HG03565 (cell line): ENCODE results near the gene ZNF26.
A peak's percentile ranks its signal among the peaks of the same experiment; 100 is the strongest.
"Not testable (repeated sequence)": the region's sequence is repeated elsewhere in the genome, so short reads cannot be mapped to it uniquely, and the experiment has no call there.

Experiments
- ATAC-seq: cut with Tn5 transposase; IDR thresholded peaks from one replicate; pipeline ENCODE4 v1.9.1; 2021; ENCODE audit warnings: mild to moderate bottlenecking, moderate library complexity; ENCODE audit not compliant: unreplicated experiment

The ZNF26 gene

GRCh38 chr12:132955094-132956010, 30.8 kb upstream of the ZNF26 start:
- peak; percentile 5 for ATAC-seq

DNA sequence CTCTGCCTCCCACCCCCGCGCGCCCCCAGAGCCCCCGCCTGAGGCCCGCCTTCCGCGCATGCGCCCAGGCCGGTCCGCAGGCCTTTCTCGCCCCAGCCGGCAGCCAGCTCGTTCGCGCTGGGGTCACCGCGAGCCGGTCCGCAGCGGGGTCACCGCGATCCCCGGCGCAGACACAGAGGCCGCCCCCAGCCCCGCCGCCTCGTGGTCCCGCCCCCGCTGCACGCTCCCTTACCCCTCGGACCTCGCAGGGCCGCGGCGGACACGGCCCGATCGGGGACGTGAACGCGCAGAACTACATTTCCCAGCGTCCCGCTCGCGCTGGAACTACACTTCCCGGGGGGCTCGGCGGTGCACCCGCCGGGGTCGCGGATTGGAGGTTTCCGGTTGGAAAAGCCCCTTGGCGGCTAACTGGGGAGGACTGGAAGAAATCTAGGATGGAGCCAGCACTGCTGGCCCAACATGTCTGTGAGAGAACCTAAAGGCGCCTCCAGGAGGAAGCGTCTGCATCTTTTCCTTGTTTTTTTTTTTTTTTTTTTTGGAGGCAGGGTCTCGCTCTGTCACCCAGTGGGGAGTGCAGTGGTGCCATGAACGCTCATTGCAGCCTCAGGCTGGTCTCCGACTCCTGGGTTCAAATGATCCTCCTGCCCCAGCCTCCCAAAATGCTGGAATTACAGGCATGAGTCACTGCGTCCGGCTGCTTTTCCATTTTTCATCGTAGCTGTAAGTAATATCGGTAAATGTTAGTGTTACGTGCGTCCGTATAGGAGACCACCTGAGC, 30.0 kb upstream of the ZNF26 start, which contains the start of gene ZNF605:
ZNF605 (minus strand) TSS at position 296 of the 778 bp plus-strand sequence. CDS start 10,671 bp downstream, outside the sequence.
- peak; percentile 90 for ATAC-seq

- not testable (repeated sequence) for ATAC-seq
These were observed 24.4 kb upstream of the ZNF26 start for GRCh38 chr12:132961790-132962189.

GRCh38 chr12:132963947-132964346, 22.2 kb upstream of the ZNF26 start:
- not testable (repeated sequence) for ATAC-seq

DNA sequence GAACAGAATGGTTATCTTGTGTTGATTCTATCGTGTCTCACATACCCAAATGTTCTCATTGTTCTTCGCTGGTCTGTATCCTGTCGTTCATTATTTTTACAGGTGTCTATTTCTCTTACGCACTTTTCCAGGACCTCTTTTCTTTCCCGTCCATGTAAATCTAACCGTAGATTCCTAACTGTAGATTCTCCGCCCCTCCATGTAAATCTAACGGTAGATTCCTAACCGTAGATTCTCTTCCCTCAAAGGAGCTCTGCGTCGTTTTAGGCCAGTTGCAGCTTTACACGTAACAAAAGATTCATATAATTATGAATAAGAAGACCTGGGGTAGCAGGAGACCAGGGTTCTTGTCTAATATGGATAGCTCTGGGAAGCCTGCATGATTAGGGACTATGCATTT, 20.4 kb upstream of the ZNF26 start:
- ATAC-seq, result no peak

GRCh38 chr12:132966676-132967415, 19.3 kb upstream of the ZNF26 start:
- ATAC-seq, result no peak

DNA sequence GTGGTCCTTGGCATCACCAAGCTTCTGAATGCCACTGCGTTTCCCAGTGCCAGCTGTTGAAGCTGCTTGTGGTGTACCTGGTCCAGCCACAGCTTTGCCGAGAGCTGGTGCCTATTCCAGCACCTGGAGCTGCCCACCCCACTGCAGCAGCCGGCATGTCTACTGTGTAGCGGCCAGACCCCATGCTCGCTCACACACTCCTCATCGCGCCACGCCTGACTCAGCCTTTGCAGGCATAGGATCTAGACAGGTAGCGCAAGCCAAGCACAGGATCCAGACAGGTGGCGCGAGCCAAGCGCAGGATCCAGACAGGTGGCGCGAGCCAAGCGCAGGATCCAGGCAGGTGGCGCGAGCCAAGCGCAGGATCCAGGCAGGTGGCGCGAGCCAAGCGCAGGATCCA, 18.4 kb upstream of the ZNF26 start:
- no peak for ATAC-seq

- ATAC-seq, result no peak
These were observed 13.8 kb upstream of the ZNF26 start for GRCh38 chr12:132972374-132972773.

- ATAC-seq, result not testable (repeated sequence)
These were observed 9.3 kb upstream of the ZNF26 start for GRCh38 chr12:132976870-132977269.

GRCh38 chr12:132986885-132987225, 688 bp downstream of the ZNF26 start:
- ATAC-seq, result no peak

DNA sequence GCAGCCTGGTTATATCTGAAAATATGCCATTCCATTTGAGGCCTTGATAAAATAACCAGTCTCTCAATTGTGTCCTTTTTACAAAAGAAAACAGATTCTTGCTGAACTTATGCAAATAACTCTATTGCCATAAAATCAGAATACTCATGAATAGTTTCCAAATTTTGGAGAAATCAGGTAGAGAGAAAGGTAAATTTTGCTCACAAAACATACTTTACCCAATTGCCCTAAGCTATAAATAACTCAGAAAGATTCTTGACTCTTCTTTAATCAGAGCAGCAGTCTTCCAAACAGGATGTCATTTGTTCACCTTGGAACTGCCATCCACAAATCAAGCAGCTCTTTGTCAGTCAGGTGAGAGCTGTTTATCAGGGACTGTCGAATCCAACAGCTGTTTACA, 12.6 kb downstream of the ZNF26 start:
- ATAC-seq, result no peak

GRCh38 chr12:133010657-133011297, 24.6 kb downstream of the ZNF26 start:
- ATAC-seq, result no peak

GRCh38 chr12:133023566-133023965, 37.4 kb downstream of the ZNF26 start:
- no peak for ATAC-seq

DNA sequence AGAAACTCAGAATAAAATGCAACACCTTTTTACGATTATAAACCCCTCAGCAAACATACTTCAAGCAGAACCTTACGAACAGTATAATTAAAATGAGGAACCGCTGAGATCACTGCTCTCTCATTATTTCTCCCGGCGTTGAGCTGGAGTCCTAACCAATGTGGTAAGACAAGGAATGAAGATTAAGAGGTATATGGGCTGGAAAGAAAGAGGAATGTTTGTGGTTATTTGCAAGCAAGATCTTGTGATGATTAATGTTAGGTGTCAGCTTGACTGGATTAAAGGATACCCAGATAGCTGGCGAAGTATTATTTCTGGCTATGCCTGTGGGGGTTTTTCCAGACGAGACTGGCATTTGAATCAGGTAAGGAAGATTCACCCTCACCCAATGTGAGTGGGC, 40.8 kb downstream of the ZNF26 start:
- no peak for ATAC-seq

GRCh38 chr12:133037207-133038005, 51.2 kb downstream of the ZNF26 start, which contains the start of gene ZNF84:
ZNF84 (plus strand) TSS chr12:133037509; CDS start chr12:133041468, 3,959 bp downstream.
- peak; percentile 82 for ATAC-seq

- ATAC-seq, result no peak
These were observed 52.0 kb downstream of the ZNF26 start for GRCh38 chr12:133038118-133038709.

- no peak for ATAC-seq
These were observed 60.5 kb downstream of the ZNF26 start for GRCh38 chr12:133046698-133047097.

DNA sequence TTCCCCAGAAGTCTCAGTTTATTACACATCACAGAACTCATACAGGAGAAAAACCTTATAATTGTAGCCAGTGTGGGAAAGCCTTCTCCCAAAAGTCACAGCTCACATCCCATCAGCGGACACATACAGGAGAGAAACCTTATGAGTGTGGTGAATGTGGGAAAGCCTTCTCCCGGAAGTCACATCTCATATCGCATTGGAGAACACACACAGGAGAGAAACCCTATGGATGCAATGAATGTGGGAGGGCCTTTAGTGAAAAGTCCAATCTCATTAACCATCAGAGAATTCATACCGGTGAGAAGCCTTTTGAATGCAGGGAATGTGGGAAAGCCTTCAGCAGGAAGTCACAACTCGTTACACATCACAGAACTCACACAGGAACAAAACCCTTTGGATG, 71.3 kb downstream of the ZNF26 start:
- no peak for ATAC-seq
